Measurements from ENCODE around the gene DSCAML1. TPM values are rescaled to one million over a fixed set of nuclear protein-coding genes. Genes with fewer than 3 reads are reported as not detected.

DSCAML1 gene
- total RNA-seq, 2 donors from 2014 or later = 0.33 to 1.6 TPM

- H3K27ac ChIP-seq = no peak overlapping the region
- 45 to 59% methylated on average over 10 to 18 of the region's 20 CpGs for WGBS, 2 donors
- no peak for DNase-seq
- intact Hi-C loops (cut with DNase I) = no loop called here
- H3K27me3 ChIP-seq = no peaks in the 10 kb centered on the region
- TF ChIP-seq CTCF (IDR thresholded peaks at IDR 0.05) = no peak
- TF ChIP-seq POLR2A (IDR thresholded peaks at IDR 0.05) = no peak
- H3K9me3 ChIP-seq = no peaks in the 10 kb centered on the region
- no peaks in the 10 kb centered on the region for H3K4me1 ChIP-seq
- no peak for ATAC-seq
- H3K4me3 ChIP-seq = no peak overlapping the region
- no peaks in the 10 kb centered on the region for H3K36me3 ChIP-seq (replicated peaks in 1 of 2; ENCODE audit: insufficient read depth in 1 of 2, low read depth in 2 of 2)
Observed at GRCh38 chr11:117492578-117493251, 304.3 kb downstream of the DSCAML1 start.

GRCh38 chr11:117490911-117491310, 306.1 kb downstream of the DSCAML1 start:
- ATAC-seq (no peak), DNase-seq (no peak)
- WGBS, 2 donors = 72 to 89% methylated on average over 6 of the region's 6 CpGs
- Histone ChIP-seq H3K9me3 (no peaks in the 10 kb centered on the region), H3K27me3 (no peaks in the 10 kb centered on the region), H3K27ac (no peak overlapping the region), H3K36me3 (replicated peaks in 1 of 2; ENCODE audit: insufficient read depth in 1 of 2, low read depth in 2 of 2) (no peaks in the 10 kb centered on the region), H3K4me3 (no peak overlapping the region), H3K4me1 (no peaks in the 10 kb centered on the region)
- no peak for TF ChIP-seq CTCF (IDR thresholded peaks at IDR 0.05)
- TF ChIP-seq POLR2A (IDR thresholded peaks at IDR 0.05) = no peak
- intact Hi-C loops (cut with DNase I) = no loop called here

GRCh38 chr11:117489999-117490679, 306.9 kb downstream of the DSCAML1 start:
- DNase-seq = no peak

GRCh38 chr11:117488996-117489952, 307.7 kb downstream of the DSCAML1 start:
- DNase-seq (no peak), ATAC-seq (no peak)
- 79 to 84% methylated on average over 6 to 14 of the region's 14 CpGs for WGBS, 2 donors
- Histone ChIP-seq H3K27me3 (no peaks in the 10 kb centered on the region), H3K4me1 (no peaks in the 10 kb centered on the region), H3K27ac (no peak overlapping the region), H3K4me3 (no peak overlapping the region), H3K9me3 (no peaks in the 10 kb centered on the region), H3K36me3 (replicated peaks in 1 of 2; ENCODE audit: insufficient read depth in 1 of 2, low read depth in 2 of 2) (no peaks in the 10 kb centered on the region)
- intact Hi-C loops (cut with DNase I) = no loop called here
- no peak for TF ChIP-seq CTCF (IDR thresholded peaks at IDR 0.05)
- no peak for TF ChIP-seq POLR2A (IDR thresholded peaks at IDR 0.05)

More at GRCh38 chr11:117489999-117490679, 306.9 kb downstream of the DSCAML1 start:
- Histone ChIP-seq H3K27ac (no peak overlapping the region), H3K27me3 (no peaks in the 10 kb centered on the region), H3K4me1 (no peaks in the 10 kb centered on the region), H3K4me3 (no peak overlapping the region), H3K36me3 (replicated peaks in 1 of 2; ENCODE audit: insufficient read depth in 1 of 2, low read depth in 2 of 2) (no peaks in the 10 kb centered on the region), H3K9me3 (no peaks in the 10 kb centered on the region)
- no peak for ATAC-seq
- 47 to 57% methylated on average over 12 to 14 of the region's 14 CpGs for WGBS, 2 donors
- intact Hi-C loops (cut with DNase I) = no loop called here
- TF ChIP-seq CTCF (IDR thresholded peaks at IDR 0.05) = no peak
- no peak for TF ChIP-seq POLR2A (IDR thresholded peaks at IDR 0.05)
